ENCODE data around the gene TAS2R41.
"Not testable (repeated sequence)": the region's sequence is repeated elsewhere in the genome, so short reads cannot be mapped to it uniquely, and the experiment has no call there.

TAS2R41 gene

GRCh38 chr7:143456992-143457793, 20.5 kb upstream of the TAS2R41 start:
- no peak for DNase-seq

GRCh38 chr7:143458263-143458662, 19.4 kb upstream of the TAS2R41 start:
- no peak for DNase-seq

GRCh38 chr7:143458681-143459080, 19.0 kb upstream of the TAS2R41 start:
- DNase-seq, result no peak

GRCh38 chr7:143459359-143459758, 18.3 kb upstream of the TAS2R41 start:
- DNase-seq, result no peak

GRCh38 chr7:143460271-143460979, 17.2 kb upstream of the TAS2R41 start:
- DNase-seq, result no peak

- DNase-seq, result no peak
Observed at GRCh38 chr7:143462045-143462444, 15.6 kb upstream of the TAS2R41 start.

GRCh38 chr7:143463556-143463955, 14.1 kb upstream of the TAS2R41 start:
- no peak for DNase-seq

- DNase-seq, result no peak
Observed at GRCh38 chr7:143463957-143464356, 13.7 kb upstream of the TAS2R41 start.

- DNase-seq, result no peak
Observed at GRCh38 chr7:143467724-143468123, 9.9 kb upstream of the TAS2R41 start.

- DNase-seq, result not testable (repeated sequence)
Observed at GRCh38 chr7:143472071-143472689, 5.5 kb upstream of the TAS2R41 start.

GRCh38 chr7:143479055-143479766, 1.5 kb downstream of the TAS2R41 start:
- no peak for DNase-seq

- no peak for DNase-seq
Observed at GRCh38 chr7:143480501-143480900, 2.8 kb downstream of the TAS2R41 start.

- DNase-seq, result no peak
Observed at GRCh38 chr7:143484119-143484518, 6.4 kb downstream of the TAS2R41 start.

- DNase-seq, result no peak
Observed at GRCh38 chr7:143485094-143485493, 7.4 kb downstream of the TAS2R41 start.

- no peak for DNase-seq
Observed at GRCh38 chr7:143485500-143485899, 7.8 kb downstream of the TAS2R41 start.

- DNase-seq, result not testable (repeated sequence)
Observed at GRCh38 chr7:143486266-143486665, 8.6 kb downstream of the TAS2R41 start.

GRCh38 chr7:143487061-143487460, 9.4 kb downstream of the TAS2R41 start:
- DNase-seq, result no peak

GRCh38 chr7:143487566-143487965, 9.9 kb downstream of the TAS2R41 start:
- no peak for DNase-seq

GRCh38 chr7:143490717-143491306, 13.1 kb downstream of the TAS2R41 start:
- no peak for DNase-seq

- no peak for DNase-seq
Observed at GRCh38 chr7:143492043-143492471, 14.4 kb downstream of the TAS2R41 start.

- no peak for DNase-seq
Observed at GRCh38 chr7:143492799-143493739, 15.4 kb downstream of the TAS2R41 start.

GRCh38 chr7:143493751-143494150, 16.1 kb downstream of the TAS2R41 start:
- DNase-seq, result no peak

Data from NCI-H2227 treated with DMSO at 0.1 percent for 48 hours (cell line).